Activated CD8-positive, alpha-beta T cell treated with anti-CD3 and anti-CD28 coated beads for 36 hours (primary cell): ENCODE measurements around the gene DMBT1. TPM values are rescaled to one million over a fixed set of nuclear protein-coding genes. Genes with fewer than 3 reads are reported as not detected.

Source experiments
- ATAC-seq: fragments of 200-7000 bp; cut with Tn5 transposase; one replicate; pipeline ENCODE4 v1.10.0; 2021; ENCODE audit warnings: mild to moderate bottlenecking, moderate library complexity
- CTCF ChIA-PET: fragments of 350-600 bp; sonication (Branson Sonifier 250); formaldehyde crosslinking; loops from one replicate; lab custom pipeline; 2021; ENCODE audit warnings: antibody characterized with exemption; lab: Charles Lee
- POLR2A ChIA-PET: fragments of 350-600 bp; sonication (Branson Sonifier 250); formaldehyde crosslinking; loops from one replicate; lab custom pipeline; 2021; ENCODE audit warnings: antibody characterized with exemption; lab: Charles Lee
- DNase-seq: peaks from one replicate; pipeline ENCODE4 v3.0.0-alpha.2; 2020
- H3K27ac Mint-ChIP-seq: one replicate; pipeline ENCODE4 v1.8.0; 2021; ENCODE audit warnings: mild to moderate bottlenecking, mixed read lengths
- H3K27me3 Mint-ChIP-seq: one replicate; pipeline ENCODE4 v1.8.0; 2021; ENCODE audit warnings: mixed read lengths
- H3K36me3 Mint-ChIP-seq: one replicate; pipeline ENCODE4 v1.8.0; 2021; ENCODE audit warnings: low read depth, mixed read lengths
- H3K4me1 Mint-ChIP-seq: one replicate; pipeline ENCODE4 v1.8.0; 2021; ENCODE audit warnings: low read depth, mixed read lengths
- H3K4me3 Mint-ChIP-seq: one replicate; pipeline ENCODE4 v1.8.0; 2021; ENCODE audit warnings: mild to moderate bottlenecking, moderate library complexity, mixed read lengths
- H3K9me3 Mint-ChIP-seq: one replicate; pipeline ENCODE4 v1.8.0; 2021; ENCODE audit warnings: mixed read lengths
- intact Hi-C: fragments of 100-400 bp; cut with micrococcal nuclease; formaldehyde crosslinking; loops from one replicate; pipeline ENCODE4 v1.10.0; 2022
- total RNA-seq, 2 experiments: library from RNA; stranded (reverse); gene quantifications; one replicate each; pipeline ENCODE4 v1.2.3, GENCODE V29; 2021
- TF ChIP-seq, protein P1 (sequence below): fragments of 200-600 bp; IDR thresholded peaks from one replicate; pipeline ENCODE4 v1.8.0; 2022; ENCODE audit warnings: antibody characterized with exemption, mild to moderate bottlenecking

Gene DMBT1
- total RNA-seq, 2 experiments from 2014 or later: not detected

DNA sequence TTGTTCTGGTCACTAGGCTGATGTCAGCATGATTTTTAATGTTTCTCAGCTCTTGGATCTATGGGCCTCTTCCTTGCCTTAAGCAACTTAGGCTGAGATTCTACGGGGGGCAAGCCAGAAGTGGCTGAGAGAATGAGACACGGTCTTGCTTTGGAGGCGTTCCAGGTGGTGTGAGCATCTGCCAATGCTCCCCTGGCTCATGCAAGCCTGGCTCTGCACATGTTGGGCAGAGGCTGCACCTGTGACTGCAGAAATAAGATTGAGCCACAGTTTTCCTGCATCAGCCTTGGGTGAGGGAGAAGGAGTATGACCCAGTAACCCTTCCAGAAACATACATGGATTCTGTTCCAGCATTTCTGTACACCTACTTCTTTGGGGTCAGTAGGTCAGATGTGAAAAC lies 97.2 kb downstream of the DMBT1 start:
- ATAC-seq: no peak
- POLR2A ChIA-PET: no interaction called here
- Mint-ChIP-seq H3K4me3 (no peak overlapping the region), H3K4me1 (no peaks in the 10 kb centered on the region), H3K27me3 (peaks cover 9% of the 10 kb centered on the region), H3K9me3 (no peaks in the 10 kb centered on the region), H3K36me3 (no peaks in the 10 kb centered on the region), H3K27ac (no peak overlapping the region)
- CTCF ChIA-PET: interaction anchor here (1.2 kb wide), 1 partner anchor 9 kb away, joined by 4 read pairs; no protein-coding TSS in a partner anchor
- intact Hi-C loops: no loop called here
- TF ChIP-seq, protein P1, sequence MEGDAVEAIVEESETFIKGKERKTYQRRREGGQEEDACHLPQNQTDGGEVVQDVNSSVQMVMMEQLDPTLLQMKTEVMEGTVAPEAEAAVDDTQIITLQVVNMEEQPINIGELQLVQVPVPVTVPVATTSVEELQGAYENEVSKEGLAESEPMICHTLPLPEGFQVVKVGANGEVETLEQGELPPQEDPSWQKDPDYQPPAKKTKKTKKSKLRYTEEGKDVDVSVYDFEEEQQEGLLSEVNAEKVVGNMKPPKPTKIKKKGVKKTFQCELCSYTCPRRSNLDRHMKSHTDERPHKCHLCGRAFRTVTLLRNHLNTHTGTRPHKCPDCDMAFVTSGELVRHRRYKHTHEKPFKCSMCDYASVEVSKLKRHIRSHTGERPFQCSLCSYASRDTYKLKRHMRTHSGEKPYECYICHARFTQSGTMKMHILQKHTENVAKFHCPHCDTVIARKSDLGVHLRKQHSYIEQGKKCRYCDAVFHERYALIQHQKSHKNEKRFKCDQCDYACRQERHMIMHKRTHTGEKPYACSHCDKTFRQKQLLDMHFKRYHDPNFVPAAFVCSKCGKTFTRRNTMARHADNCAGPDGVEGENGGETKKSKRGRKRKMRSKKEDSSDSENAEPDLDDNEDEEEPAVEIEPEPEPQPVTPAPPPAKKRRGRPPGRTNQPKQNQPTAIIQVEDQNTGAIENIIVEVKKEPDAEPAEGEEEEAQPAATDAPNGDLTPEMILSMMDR: no peak
- no peak for DNase-seq

DNA sequence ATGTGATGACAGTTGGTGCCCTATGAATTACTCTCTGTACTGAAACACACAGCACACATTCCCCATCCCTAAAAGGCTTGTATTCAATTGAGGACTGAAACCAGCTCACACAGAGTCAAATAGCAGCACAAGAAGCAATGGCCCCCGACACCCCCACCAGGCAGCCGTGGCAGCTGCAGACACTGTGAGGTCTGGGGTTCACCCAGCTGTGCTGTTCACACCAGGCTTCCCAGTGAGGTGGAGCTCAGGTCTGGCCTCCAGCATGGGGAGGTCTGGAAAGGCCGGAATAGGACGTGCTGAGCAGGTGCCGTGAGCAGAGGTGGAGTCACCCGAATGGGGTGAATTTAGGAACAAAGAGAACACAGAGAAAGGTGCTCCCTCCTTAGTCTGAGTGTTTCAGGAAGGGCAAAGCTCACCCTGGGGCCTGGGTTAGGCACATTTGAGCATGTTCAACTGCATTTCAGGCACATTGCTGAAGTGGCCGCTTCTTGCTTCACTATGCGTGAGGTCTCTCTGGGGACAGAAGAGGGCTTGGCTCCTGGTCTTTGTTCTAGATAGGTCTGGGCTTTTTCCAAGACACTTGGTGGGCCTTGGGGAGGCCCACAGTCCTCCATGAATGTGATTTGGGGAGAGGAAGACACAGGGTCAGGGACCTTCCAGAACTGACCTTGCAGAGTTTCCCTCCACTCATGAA lies 97.9 kb downstream of the DMBT1 start:
- Mint-ChIP-seq H3K4me3 (no peak overlapping the region), H3K36me3 (no peaks in the 10 kb centered on the region), H3K27me3 (peaks cover 2% of the 10 kb centered on the region), H3K27ac (no peak overlapping the region), H3K4me1 (no peaks in the 10 kb centered on the region), H3K9me3 (no peaks in the 10 kb centered on the region)
- intact Hi-C loops: no loop called here
- ChIA-PET CTCF (interaction anchor here (1.0 kb wide), 1 partner anchor 10 kb away, joined by 3 read pairs; no protein-coding TSS in a partner anchor), POLR2A (no interaction called here)
- DNase-seq (no peak), ATAC-seq (no peak)
- TF ChIP-seq, protein P1: no peak

- Mint-ChIP-seq H3K27me3 (peaks cover 5% of the 10 kb centered on the region), H3K36me3 (no peaks in the 10 kb centered on the region), H3K27ac (no peak overlapping the region), H3K4me1 (no peaks in the 10 kb centered on the region), H3K9me3 (no peaks in the 10 kb centered on the region), H3K4me3 (no peak overlapping the region)
- DNase-seq (no peak), ATAC-seq (no peak)
- CTCF ChIA-PET: interaction anchor here (1.0 kb wide), 1 partner anchor 10 kb away, joined by 3 read pairs; no protein-coding TSS in a partner anchor
- TF ChIP-seq, protein P1: no peak
- intact Hi-C loops: no loop called here
- POLR2A ChIA-PET: no interaction called here
Observed at GRCh38 chr10:122659126-122659525, 98.6 kb downstream of the DMBT1 start.

DNA sequence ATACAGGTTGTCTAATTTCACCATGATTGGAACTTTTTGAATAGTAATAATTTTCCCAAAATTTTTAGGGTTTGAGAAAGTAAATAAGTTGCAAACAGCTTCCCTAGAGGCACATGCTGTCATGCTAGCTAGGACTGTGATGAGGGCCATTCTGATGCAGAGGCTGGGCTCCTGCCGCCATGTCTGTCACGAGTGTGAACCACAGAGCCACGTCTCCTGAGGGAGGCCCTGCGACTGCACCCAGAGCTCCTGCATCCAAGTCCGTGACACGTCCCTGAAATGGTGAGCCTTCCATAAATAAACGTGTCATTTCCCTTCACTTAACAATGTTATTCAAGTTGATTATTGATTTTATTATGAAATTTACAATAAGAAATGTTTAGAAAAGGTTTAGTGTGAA lies 99.1 kb downstream of the DMBT1 start:
- intact Hi-C loops: no loop called here
- ChIA-PET CTCF (no interaction called here), POLR2A (no interaction called here)
- Mint-ChIP-seq H3K4me1 (no peaks in the 10 kb centered on the region), H3K9me3 (no peaks in the 10 kb centered on the region), H3K4me3 (no peak overlapping the region), H3K36me3 (no peaks in the 10 kb centered on the region), H3K27ac (no peak overlapping the region), H3K27me3 (peaks cover 3% of the 10 kb centered on the region)
- no peak for ATAC-seq
- TF ChIP-seq, protein P1: no peak
- DNase-seq: no peak

GRCh38 chr10:122660696-122661095 lies 100.1 kb downstream of the DMBT1 start:
- ChIA-PET POLR2A (no interaction called here), CTCF (no interaction called here)
- DNase-seq (no peak), ATAC-seq (no peak)
- no peaks in the 10 kb centered on the region for H3K9me3 Mint-ChIP-seq
- no peaks in the 10 kb centered on the region for H3K4me1 Mint-ChIP-seq
- TF ChIP-seq, protein P1: no peak
- no peak overlapping the region for H3K4me3 Mint-ChIP-seq
- no peaks in the 10 kb centered on the region for H3K36me3 Mint-ChIP-seq
- H3K27me3 Mint-ChIP-seq: peaks cover 3% of the 10 kb centered on the region
- H3K27ac Mint-ChIP-seq: no peak overlapping the region
- intact Hi-C loops: no loop called here
